MV-4-11 (cell line): ENCODE measurements around the gene ELOVL6.
"Not testable (repeated sequence)": the region's sequence is repeated elsewhere in the genome, so short reads cannot be mapped to it uniquely, and the experiment has no call there.

Source experiments
- DNase-seq: peaks from one replicate; lab custom pipeline; 2025; lab: John Stamatoyannopoulos, UW

Gene ELOVL6

GRCh38 chr4:110075083-110075738 is 123.2 kb downstream of the ELOVL6 start:
- no peak for DNase-seq

- no peak for DNase-seq
These were observed 123.8 kb downstream of the ELOVL6 start for GRCh38 chr4:110074570-110074969.

- DNase-seq, result no peak
These were observed 125.2 kb downstream of the ELOVL6 start for GRCh38 chr4:110073053-110073845.

GRCh38 chr4:110071466-110071865 is 126.9 kb downstream of the ELOVL6 start:
- no peak for DNase-seq

- DNase-seq, result no peak
These were observed 130.2 kb downstream of the ELOVL6 start for GRCh38 chr4:110068248-110068647.

GRCh38 chr4:110064934-110065333 is 133.5 kb downstream of the ELOVL6 start:
- DNase-seq, result no peak

- no peak for DNase-seq
These were observed 134.1 kb downstream of the ELOVL6 start for GRCh38 chr4:110064295-110064694.

GRCh38 chr4:110062166-110062565 is 136.2 kb downstream of the ELOVL6 start:
- no peak for DNase-seq

- DNase-seq, result no peak
These were observed 137.3 kb downstream of the ELOVL6 start for GRCh38 chr4:110061076-110061475.

- peak; percentile 91 for DNase-seq
These were observed 138.7 kb downstream of the ELOVL6 start for GRCh38 chr4:110059556-110060191.

- DNase-seq, result no peak
These were observed 139.7 kb downstream of the ELOVL6 start for GRCh38 chr4:110058677-110059076.

- no peak for DNase-seq
These were observed 143.2 kb downstream of the ELOVL6 start for GRCh38 chr4:110055158-110055768.

- peak; percentile 28 for DNase-seq
These were observed 148.2 kb downstream of the ELOVL6 start for GRCh38 chr4:110049951-110050925.

- no peak for DNase-seq
These were observed 151.8 kb downstream of the ELOVL6 start for GRCh38 chr4:110046588-110047049.

GRCh38 chr4:110042545-110043517 is 155.6 kb downstream of the ELOVL6 start:
- DNase-seq, result no peak

GRCh38 chr4:110041735-110042134 is 156.7 kb downstream of the ELOVL6 start:
- no peak for DNase-seq

GRCh38 chr4:110039164-110039563 is 159.3 kb downstream of the ELOVL6 start:
- not testable (repeated sequence) for DNase-seq

GRCh38 chr4:110034026-110034393 is 164.4 kb downstream of the ELOVL6 start:
- DNase-seq, result peak; percentile 97

GRCh38 chr4:110033355-110034025 is 164.9 kb downstream of the ELOVL6 start:
- DNase-seq, result peak; percentile 43
